HG03066 (cell line): ENCODE data around the gene PARD3.

ENCODE experiments used
- ATAC-seq: cut with Tn5 transposase; IDR thresholded peaks from one replicate; pipeline ENCODE4 v1.9.1; 2021; ENCODE audit warnings: low read depth; ENCODE audit not compliant: unreplicated experiment

The PARD3 gene

GRCh38 chr10:34522546-34522945 is 292.6 kb downstream of the PARD3 start:
- ATAC-seq, result no peak

GRCh38 chr10:34520510-34520909 is 294.6 kb downstream of the PARD3 start:
- no peak for ATAC-seq

- no peak for ATAC-seq
Measured at GRCh38 chr10:34520084-34520483, 295.0 kb downstream of the PARD3 start.

- no peak for ATAC-seq
Measured at GRCh38 chr10:34514290-34514689, 300.8 kb downstream of the PARD3 start.

GRCh38 chr10:34513636-34514035 is 301.5 kb downstream of the PARD3 start:
- no peak for ATAC-seq

- ATAC-seq, result no peak
Measured at GRCh38 chr10:34507217-34507616, 307.9 kb downstream of the PARD3 start.

GRCh38 chr10:34506786-34507185 is 308.3 kb downstream of the PARD3 start:
- no peak for ATAC-seq

- ATAC-seq, result no peak
Measured at GRCh38 chr10:34505338-34505737, 309.8 kb downstream of the PARD3 start.

- no peak for ATAC-seq
Measured at GRCh38 chr10:34504534-34504933, 310.6 kb downstream of the PARD3 start.

- no peak for ATAC-seq
Measured at GRCh38 chr10:34503704-34504103, 311.4 kb downstream of the PARD3 start.

- ATAC-seq, result no peak
Measured at GRCh38 chr10:34499612-34500279, 315.4 kb downstream of the PARD3 start.

- ATAC-seq, result no peak
Measured at GRCh38 chr10:34498821-34499220, 316.3 kb downstream of the PARD3 start.

GRCh38 chr10:34495938-34496337 is 319.2 kb downstream of the PARD3 start:
- no peak for ATAC-seq

GRCh38 chr10:34494012-34494411 is 321.1 kb downstream of the PARD3 start:
- ATAC-seq, result no peak

- no peak for ATAC-seq
Measured at GRCh38 chr10:34492081-34492480, 323.0 kb downstream of the PARD3 start.

- no peak for ATAC-seq
Measured at GRCh38 chr10:34491678-34492077, 323.4 kb downstream of the PARD3 start.

GRCh38 chr10:34489973-34490745 is 324.9 kb downstream of the PARD3 start:
- no peak for ATAC-seq

- ATAC-seq, result no peak
Measured at GRCh38 chr10:34489411-34489810, 325.7 kb downstream of the PARD3 start.

- ATAC-seq, result no peak
Measured at GRCh38 chr10:34488476-34489130, 326.5 kb downstream of the PARD3 start.

- no peak for ATAC-seq
Measured at GRCh38 chr10:34486008-34486407, 329.1 kb downstream of the PARD3 start.

- no peak for ATAC-seq
Measured at GRCh38 chr10:34484164-34484563, 330.9 kb downstream of the PARD3 start.

- ATAC-seq, result no peak
Measured at GRCh38 chr10:34480345-34480744, 334.8 kb downstream of the PARD3 start.
